K562 (cell line): Measurements from ENCODE around the gene P2RY6. TPM values are rescaled to one million over a fixed set of nuclear protein-coding genes. Genes with fewer than 3 reads are reported as not detected.

ENCODE experiments used
- ATAC-seq: fragments of 200-7000 bp; cut with Tn5 transposase; 3 replicates; pipeline ENCODE4 v1.9.1; 2020; ENCODE audit warnings: moderate library complexity
- BruUV-seq: library from RNA; stranded (reverse); fragments of 400-500 nt; replicated peaks from 2 replicates; lab custom pipeline; 2021; lab: Mats Ljungman, UMichigan
- CTCF ChIA-PET: fragments of 300-600 bp; formaldehyde crosslinking; extraction: SDS; loops from one replicate; lab custom pipeline; 2021; ENCODE audit warnings: low intra/inter-chr PET ratio; lab: Yijun Ruan, JAX
- POLR2A ChIA-PET: fragments of 300-600, 350-650 bp; sonication (Branson Sonifier 250); formaldehyde crosslinking; extraction: SDS; loops from one replicate; lab custom pipeline; 2021; ENCODE audit warnings: antibody characterized with exemption, inconsistent platforms; lab: Yijun Ruan, JAX
- DNase-seq, 4 experiments: peaks; one replicate each; pipeline versions ENCODE4 v3.0.0 to v3.0.0-alpha.2; 2011 to 2018; ENCODE audit warnings: low spot score in 3 of 4, mixed read lengths in 3 of 4; ENCODE audit errors: extremely low read depth in 1 of 4
- FAIRE-seq: peaks from 2 replicates; lab custom pipeline; 2011; peaks lifted over from hg19 to GRCh38; lab: Jason Lieb, UNC
- H2AFZ ChIP-seq: 2 replicates; pipeline ENCODE4 v1.6.0; 2011; ENCODE audit warnings: low read depth, low read length, control low read depth, inconsistent platforms
- H3K27ac ChIP-seq: fragments of 200-600 bp; 3 replicates; pipeline ENCODE4 v1.8.0; 2011; ENCODE audit warnings: low read depth, mild to moderate bottlenecking, control low read depth, inconsistent platforms, low read length, moderate library complexity, mixed read lengths; ENCODE audit errors: extremely low read depth
- H3K27me3 ChIP-seq, 2 experiments: fragments of 300-600 bp in 1 of 2; 2 replicates in 1 of 2; 3 replicates in 1 of 2; pipeline versions ENCODE4 v1.6.0 to v1.8.0; 2011; ENCODE audit warnings: inconsistent platforms in 2 of 2, low read length in 2 of 2, mild to moderate bottlenecking in 1 of 2, mixed read lengths in 1 of 2, moderate library complexity in 1 of 2; ENCODE audit not compliant: control insufficient read depth in 2 of 2, insufficient read depth in 2 of 2
- H3K36me3 ChIP-seq: fragments of 300-600 bp; 3 replicates; pipeline ENCODE4 v1.8.0; 2011; ENCODE audit warnings: mild to moderate bottlenecking, low read length, inconsistent platforms; ENCODE audit not compliant: control insufficient read depth, insufficient read depth
- H3K4me1 ChIP-seq, 2 experiments: fragments of 200-600 bp in 1 of 2; replicated peaks in 1 of 2; 2 replicates in 1 of 2; 3 replicates in 1 of 2; pipeline versions ENCODE4 v1.5.1 to v1.8.0; 2011; ENCODE audit warnings: inconsistent platforms in 2 of 2, low read length in 2 of 2, mild to moderate bottlenecking in 1 of 2, mixed read lengths in 1 of 2, moderate library complexity in 1 of 2; ENCODE audit not compliant: control insufficient read depth in 2 of 2, insufficient read depth in 2 of 2
- H3K4me2 ChIP-seq: 2 replicates; pipeline ENCODE4 v1.6.1; 2011; ENCODE audit warnings: low read length, control low read depth, inconsistent platforms, mixed read lengths; ENCODE audit not compliant: insufficient read depth
- H3K4me3 ChIP-seq: fragments of 200-600 bp; sonication (generic), shearing (Covaris generic); 2 replicates; pipeline ENCODE4 v1.5.1; 2016; ENCODE audit warnings: control low read depth, inconsistent platforms
- H3K79me2 ChIP-seq: fragments of 200-600 bp; 3 replicates; pipeline ENCODE4 v1.8.0; 2011; ENCODE audit warnings: low read length, inconsistent platforms; ENCODE audit not compliant: control insufficient read depth, insufficient read depth
- H3K9ac ChIP-seq, 2 experiments: 2 replicates each; pipeline versions ENCODE4 v1.6.0 to v1.6.1; 2011; ENCODE audit warnings: low read depth in 2 of 2, low read length in 2 of 2, control low read depth in 1 of 2, inconsistent platforms in 1 of 2, mild to moderate bottlenecking in 1 of 2, mixed read lengths in 1 of 2; ENCODE audit not compliant: insufficient read depth in 1 of 2
- H3K9me1 ChIP-seq: one replicate; pipeline ENCODE4 v1.6.0; 2011; ENCODE audit warnings: inconsistent platforms, mild to moderate bottlenecking, low read length, moderate library complexity; ENCODE audit not compliant: control insufficient read depth, insufficient read depth
- H3K9me3 ChIP-seq: replicated peaks from 2 replicates; pipeline ENCODE4 v1.5.1; 2011; ENCODE audit warnings: low read depth, low read length, inconsistent platforms; ENCODE audit not compliant: control insufficient read depth, insufficient read depth
- H4K20me1 ChIP-seq: replicated peaks from 2 replicates; pipeline ENCODE4 v1.6.1; 2011; ENCODE audit warnings: low read length, inconsistent platforms, mixed read lengths; ENCODE audit not compliant: control insufficient read depth, insufficient read depth
- CBX3 ChIP-seq, 2 experiments: IDR thresholded peaks; 1 replicate in 1 of 2; 2 replicates in 1 of 2; pipeline ENCODE4 v1.6.1; 2012; ENCODE audit warnings: inconsistent platforms in 2 of 2, low read length in 2 of 2, borderline replicate concordance in 1 of 2, control low read depth in 1 of 2
- MTA3 ChIP-seq: fragments of 450-650 bp; formaldehyde crosslinking; IDR thresholded peaks from 2 replicates; pipeline ENCODE4 v1.6.1; 2017; ENCODE audit warnings: mild to moderate bottlenecking, borderline replicate concordance
- PHF21A ChIP-seq: fragments of 450-650 bp; IDR thresholded peaks from 2 replicates; pipeline ENCODE4 v1.6.1; 2017; ENCODE audit warnings: low read depth, borderline replicate concordance
- RBM22 ChIP-seq: fragments of 200-400 bp; formaldehyde crosslinking; IDR thresholded peaks from 2 replicates; pipeline ENCODE4 v1.6.1; 2018; ENCODE audit warnings: low read length, low read depth; ENCODE audit not compliant: poor library complexity, severe bottlenecking
- SRF ChIP-seq, 2 experiments: fragments of 250-450, 450-650 bp in 1 of 2; sonication (Bioruptor Pico) in 1 of 2; sonication (generic) in 1 of 2; formaldehyde crosslinking; IDR thresholded peaks; 2 replicates each; pipeline versions ENCODE4 v1.5.0 to v1.5.1; 2020 to 2022; ENCODE audit warnings: mild to moderate bottlenecking in 1 of 2, missing genetic modification reagents in 1 of 2
- TBP ChIP-seq: optimal IDR thresholded peaks from 2 replicates; pipeline ENCODE3; 2011; ENCODE audit warnings: low read depth, low read length, improper control_type of control experiment
- ZBTB7A ChIP-seq: IDR thresholded peaks from 2 replicates; pipeline ENCODE4 v1.6.1; 2011; ENCODE audit warnings: low read depth, mild to moderate bottlenecking, low read length, moderate library complexity, borderline replicate concordance; ENCODE audit not compliant: control insufficient read depth
- ZNF197 ChIP-seq: fragments of 200-800 bp; sonication (Bioruptor generic); IDR thresholded peaks from 2 replicates; pipeline ENCODE4 v1.6.1; 2016; ENCODE audit warnings: low read depth, missing genetic modification characterization, missing compliant biosample characterization
- WGBS: fragments of 100-300 bp; shearing (Covaris generic); methylation state at CpG from one replicate; pipeline ENCODE4 v1.1.6; 2016; ENCODE audit warnings: low coverage, mixed read lengths; ENCODE audit not compliant: insufficient coverage; ENCODE audit errors: missing lambda C conversion rate; 5-methylcytosine and 5-hydroxymethylcytosine counted together
- in situ Hi-C: fragments of 300-500 bp; cut with MboI; formaldehyde crosslinking; loops from 4 replicates; pipeline ENCODE4 v1.15.0; 2018; ENCODE audit warnings: inconsistent platforms, mixed read lengths
- intact Hi-C: fragments of 100-400 bp; cut with micrococcal nuclease; formaldehyde crosslinking; loops from 2 replicates; pipeline ENCODE4 v1.14.2; 2022
- polyA plus RNA-seq, 8 experiments: library from polyadenylated mRNA; depleted of rRNA in 4 of 8; stranded (reverse) in 5 of 8; unstranded in 3 of 8; fragments of >200 nt; fragmentation: Nextera tagmentation in 2 of 8; fragmentation: Illumina TruSeq in 1 of 8; extraction: Ambion mirVana in 2 of 8; extraction: Trizol in 1 of 8; gene quantifications; 2 replicates each; pipeline versions ENCODE4 v1.2.1 to v1.2.3, GENCODE V29; 2011 to 2014; ENCODE audit warnings: inconsistent platforms in 1 of 8, missing spikeins in 1 of 8
- total RNA-seq, 7 experiments: library from RNA; depleted of rRNA in 6 of 7; stranded (reverse); fragments of >200 nt in 6 of 7; fragmentation: Illumina TruSeq in 2 of 7; extraction: Trizol in 2 of 7; gene quantifications; 2 replicates each; pipeline versions ENCODE4 v1.2.1 to v1.2.3, GENCODE V29; 2011 to 2021; ENCODE audit warnings: low replicate concordance in 1 of 7
- TF ChIP-seq, protein P1 (sequence below): sonication (generic); formaldehyde crosslinking; IDR thresholded peaks from 2 replicates; pipeline ENCODE4 v1.9.0; 2022; ENCODE audit warnings: mild to moderate bottlenecking, missing genetic modification reagents

The P2RY6 gene
- total and polyA plus RNA-seq, 9 of the 15 experiments (the other 6 are each of a cell fraction or from before 2014, with no cell fraction given), result not detected

DNA sequence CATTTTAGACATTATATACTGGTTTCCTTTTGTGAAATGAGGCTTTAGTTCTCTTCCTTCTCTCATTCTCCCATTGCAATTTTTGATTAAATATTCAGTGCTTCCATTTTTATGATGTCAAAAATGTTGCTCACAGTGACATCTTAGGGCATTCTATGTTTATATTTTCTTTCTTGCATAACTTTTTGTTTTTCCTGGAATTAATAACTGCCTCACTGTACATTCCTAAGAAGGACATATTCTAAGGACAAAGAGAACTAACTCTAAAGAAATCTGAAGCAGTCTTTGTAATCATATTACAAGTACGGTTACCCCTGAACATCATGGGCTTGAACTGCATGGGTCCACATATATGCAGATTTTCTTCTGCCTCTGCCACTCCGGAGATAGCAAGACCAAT is 25.8 kb upstream of the P2RY6 start:
- Histone ChIP-seq H3K27me3 (peaks cover 0 to 10% of the 10 kb centered on the region in 2 experiments; a peak in 4 of 5 replicates), H3K4me1 (peaks cover 0 to 3% of the 10 kb centered on the region in 2 experiments; a peak in 1 of 5 replicates), H3K4me3 (no peak overlapping the region), H3K9ac (no peak overlapping the region), H3K27ac (no peak overlapping the region), H4K20me1 (no peaks in the 10 kb centered on the region), H3K9me1 (no peaks in the 10 kb centered on the region), H3K4me2 (no peak overlapping the region), H3K79me2 (no peaks in the 10 kb centered on the region), H3K9me3 (no peaks in the 10 kb centered on the region), H2AFZ (no peak overlapping the region), H3K36me3 (no peaks in the 10 kb centered on the region)
- no peak for FAIRE-seq
- ChIA-PET POLR2A (no interaction called here), CTCF (no interaction called here)
- 13% methylated on average over 2 of the region's 2 CpGs for WGBS
- intact Hi-C loops (no loop called here), in situ Hi-C loops (no loop called here)
- TF ChIP-seq CBX3 (IDR thresholded peaks at IDR 0.05; ENCODE audit: borderline replicate concordance in 1 of 2, low read length in 2 of 2), result no peak
- TF ChIP-seq PHF21A, result no peak
- no peak for TF ChIP-seq MTA3
- no peak for TF ChIP-seq ZBTB7A
- 0 out of 4 replicates have a peak, but pooled peaks of 1 of the 2 experiments have one; percentile 54 for TF ChIP-seq SRF (CRISPR knock-in tag; IDR thresholded peaks at IDR 0.05)
- TF ChIP-seq TBP, result no peak
- TF ChIP-seq RBM22, result no peak
- TF ChIP-seq ZNF197 (CRISPR knock-in tag), result no peak
- TF ChIP-seq, protein P1, sequence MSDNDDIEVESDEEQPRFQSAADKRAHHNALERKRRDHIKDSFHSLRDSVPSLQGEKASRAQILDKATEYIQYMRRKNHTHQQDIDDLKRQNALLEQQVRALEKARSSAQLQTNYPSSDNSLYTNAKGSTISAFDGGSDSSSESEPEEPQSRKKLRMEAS, result no peak
- no peak for ATAC-seq
- no TSS peak for BruUV-seq
- DNase-seq, result no peak
